ENCODE data around the gene SNX8.

The SNX8 gene

DNA sequence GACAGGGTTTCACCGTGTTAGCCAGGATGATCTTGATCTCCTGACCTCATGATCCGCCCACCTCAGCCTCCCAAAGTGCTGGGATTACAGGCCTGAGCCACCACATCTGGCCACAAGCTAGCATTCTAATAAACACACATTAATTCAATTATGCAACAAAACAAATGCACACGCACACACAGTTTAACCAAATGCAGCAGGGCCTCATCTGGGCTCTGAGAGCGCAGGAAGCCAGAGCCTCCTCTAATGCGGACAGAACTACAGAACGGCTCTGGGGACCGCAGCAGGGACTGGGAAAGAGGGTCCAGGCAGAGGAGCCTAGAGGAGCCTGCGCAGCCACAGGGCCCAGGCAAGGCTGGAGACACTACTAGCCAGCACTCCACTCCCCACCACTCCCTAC is 85.3 kb downstream of the SNX8 start:
- DNase-seq (ENCODE audit: low read depth, low spot score) = no peak
- ChIA-PET POLR2A (no interaction called here), CTCF (interaction anchor here (0.6 to 2.1 kb wide), 2 partner anchors 18 to 19 kb away, joined by 3 to 11 read pairs; no protein-coding TSS in a partner anchor)
- TF ChIP-seq, protein P1, sequence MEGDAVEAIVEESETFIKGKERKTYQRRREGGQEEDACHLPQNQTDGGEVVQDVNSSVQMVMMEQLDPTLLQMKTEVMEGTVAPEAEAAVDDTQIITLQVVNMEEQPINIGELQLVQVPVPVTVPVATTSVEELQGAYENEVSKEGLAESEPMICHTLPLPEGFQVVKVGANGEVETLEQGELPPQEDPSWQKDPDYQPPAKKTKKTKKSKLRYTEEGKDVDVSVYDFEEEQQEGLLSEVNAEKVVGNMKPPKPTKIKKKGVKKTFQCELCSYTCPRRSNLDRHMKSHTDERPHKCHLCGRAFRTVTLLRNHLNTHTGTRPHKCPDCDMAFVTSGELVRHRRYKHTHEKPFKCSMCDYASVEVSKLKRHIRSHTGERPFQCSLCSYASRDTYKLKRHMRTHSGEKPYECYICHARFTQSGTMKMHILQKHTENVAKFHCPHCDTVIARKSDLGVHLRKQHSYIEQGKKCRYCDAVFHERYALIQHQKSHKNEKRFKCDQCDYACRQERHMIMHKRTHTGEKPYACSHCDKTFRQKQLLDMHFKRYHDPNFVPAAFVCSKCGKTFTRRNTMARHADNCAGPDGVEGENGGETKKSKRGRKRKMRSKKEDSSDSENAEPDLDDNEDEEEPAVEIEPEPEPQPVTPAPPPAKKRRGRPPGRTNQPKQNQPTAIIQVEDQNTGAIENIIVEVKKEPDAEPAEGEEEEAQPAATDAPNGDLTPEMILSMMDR (IDR thresholded peaks at IDR 0.05; ENCODE audit: insufficient read depth, low read length, missing control alignments) = no peak
- no peak overlapping the region for H3K4me3 ChIP-seq (ENCODE audit: low read depth, low read length)

DNA sequence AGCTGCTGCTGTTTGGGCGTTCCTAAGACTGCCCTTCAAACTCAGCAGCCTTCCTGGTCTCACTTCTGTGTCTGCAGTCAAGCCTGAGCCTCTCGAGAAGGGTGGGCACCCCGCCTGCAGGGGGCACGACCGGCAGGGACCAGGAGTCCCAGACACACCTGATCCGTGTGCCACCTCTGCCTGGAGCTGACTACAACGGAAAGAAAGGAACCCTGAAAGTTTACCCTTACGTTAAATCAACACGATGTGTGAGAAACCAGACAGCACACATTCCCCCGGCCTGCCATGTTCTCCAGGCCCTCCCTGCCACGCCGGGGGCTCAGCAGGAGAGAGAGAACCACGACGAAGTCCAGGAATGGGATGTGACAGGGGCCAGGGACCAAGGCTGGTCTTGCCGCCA is 86.5 kb downstream of the SNX8 start:
- POLR2A ChIA-PET = no interaction called here
- H3K4me3 ChIP-seq (ENCODE audit: low read depth, low read length) = no peak overlapping the region
- TF ChIP-seq, protein P1 (IDR thresholded peaks at IDR 0.05; ENCODE audit: insufficient read depth, low read length, missing control alignments) = no peak
- CTCF ChIA-PET = interaction anchor here (2.1 kb wide), 1 partner anchor 18 kb away, joined by 11 read pairs; no protein-coding TSS in a partner anchor
- DNase-seq (ENCODE audit: low read depth, low spot score) = no peak

DNA sequence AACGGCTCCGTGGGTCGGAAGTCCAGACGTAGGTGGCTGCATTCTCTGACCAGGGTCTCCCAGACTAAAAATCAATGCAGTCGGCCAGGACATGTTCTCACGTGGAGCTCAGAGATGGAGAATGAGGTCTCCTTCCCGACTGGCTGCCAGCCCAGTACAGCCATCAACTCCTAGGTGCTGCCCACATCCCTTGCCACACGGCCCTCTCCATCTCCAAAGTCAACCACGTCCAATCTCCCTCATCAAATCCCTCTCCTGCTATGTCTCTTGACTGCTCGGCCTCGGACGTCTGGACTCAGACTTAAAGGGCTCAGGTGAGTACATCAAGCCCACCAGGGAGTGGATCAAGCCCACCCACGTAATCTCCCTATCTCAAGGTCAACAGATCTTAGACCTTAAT is 88.4 kb downstream of the SNX8 start:
- no peak overlapping the region for H3K4me3 ChIP-seq (ENCODE audit: low read depth, low read length)
- POLR2A ChIA-PET = no interaction called here
- DNase-seq (ENCODE audit: low read depth, low spot score) = no peak
- TF ChIP-seq, protein P1 (IDR thresholded peaks at IDR 0.05; ENCODE audit: insufficient read depth, low read length, missing control alignments) = no peak
- CTCF ChIA-PET = interaction anchor here (1.2 kb wide), 1 partner anchor 16 kb away, joined by 3 read pairs; no protein-coding TSS in a partner anchor

DNA sequence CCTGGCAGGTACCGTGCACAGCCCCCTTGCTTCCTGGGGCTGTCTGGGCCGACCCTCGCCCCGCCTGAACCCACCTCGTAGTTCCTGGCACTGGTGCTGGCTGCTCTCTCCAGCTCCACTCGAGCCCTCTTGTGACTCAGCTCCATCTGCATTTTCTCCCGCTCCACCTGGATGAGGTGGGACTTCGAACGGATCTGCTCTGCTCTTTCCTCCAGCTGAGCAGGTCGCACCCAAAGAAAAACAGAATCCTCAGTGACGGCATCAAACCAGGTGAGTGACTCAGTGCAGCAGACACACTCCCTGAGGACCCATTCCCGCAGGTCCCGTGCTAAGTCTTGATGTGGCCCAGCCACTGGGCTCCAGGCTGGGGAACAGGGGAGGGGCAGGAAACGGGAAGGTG is 88.9 kb downstream of the SNX8 start:
- POLR2A ChIA-PET = no interaction called here
- CTCF ChIA-PET = interaction anchor here (0.9 to 1.2 kb wide), 2 partner anchors 16 to 17 kb away, joined by 3 read pairs; no protein-coding TSS in a partner anchor
- TF ChIP-seq, protein P1 (IDR thresholded peaks at IDR 0.05; ENCODE audit: insufficient read depth, low read length, missing control alignments) = no peak
- DNase-seq (ENCODE audit: low read depth, low spot score) = no peak
- H3K4me3 ChIP-seq (ENCODE audit: low read depth, low read length) = no peak overlapping the region

DNA sequence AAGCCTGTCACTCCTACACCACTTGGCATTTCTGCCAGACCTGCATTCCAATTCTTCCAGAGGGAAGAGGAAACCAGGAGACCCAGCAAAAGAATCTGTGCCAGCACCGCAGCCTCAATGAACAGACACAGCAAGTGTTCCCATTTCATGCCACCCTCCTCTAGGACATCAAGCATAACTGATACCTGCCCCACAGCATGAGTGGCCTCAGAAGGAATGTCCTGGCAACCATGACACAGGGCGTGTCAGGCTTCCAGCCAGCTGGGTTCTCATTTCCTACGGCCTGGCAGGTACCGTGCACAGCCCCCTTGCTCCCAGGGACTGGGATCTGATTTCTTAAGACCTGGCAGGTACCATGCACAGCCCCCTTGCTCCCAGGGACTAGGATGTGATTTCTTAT is 89.3 kb downstream of the SNX8 start:
- DNase-seq (ENCODE audit: low read depth, low spot score) = no peak
- ChIA-PET POLR2A (no interaction called here), CTCF (interaction anchor here (0.9 kb wide), 1 partner anchor 17 kb away, joined by 3 read pairs; no protein-coding TSS in a partner anchor)
- no peak overlapping the region for H3K4me3 ChIP-seq (ENCODE audit: low read depth, low read length)
- TF ChIP-seq, protein P1 (IDR thresholded peaks at IDR 0.05; ENCODE audit: insufficient read depth, low read length, missing control alignments) = no peak

DNA sequence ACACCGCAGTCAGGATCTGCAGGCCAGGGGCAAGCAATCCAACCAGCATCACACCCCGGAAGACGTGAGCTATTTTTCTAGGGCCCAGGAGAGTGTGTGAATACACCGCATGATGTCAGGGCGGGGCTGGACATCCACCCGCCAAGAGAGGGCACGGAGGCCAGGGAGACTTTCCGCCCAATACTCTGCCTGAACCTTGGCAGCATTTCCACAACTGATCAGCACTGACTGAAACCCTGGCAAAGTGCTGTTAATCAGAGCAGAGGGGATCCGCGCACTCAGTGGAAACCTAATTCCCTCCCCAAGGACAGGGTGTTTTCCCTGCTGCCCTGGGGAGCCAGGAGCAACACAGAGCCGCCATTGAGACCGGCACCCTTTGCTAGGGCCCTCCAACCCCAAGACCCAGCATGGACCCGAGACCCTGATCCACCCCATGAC is 89.7 kb downstream of the SNX8 start:
- no peak overlapping the region for H3K4me3 ChIP-seq (ENCODE audit: low read depth, low read length)
- ChIA-PET CTCF (interaction anchor here (0.9 to 1.7 kb wide), 3 partner anchors 15 to 120 kb away, joined by 3 to 4 read pairs (median 3); no protein-coding TSS in a partner anchor), POLR2A (no interaction called here)
- no peak for DNase-seq (ENCODE audit: low read depth, low spot score)
- TF ChIP-seq, protein P1 (IDR thresholded peaks at IDR 0.05; ENCODE audit: insufficient read depth, low read length, missing control alignments) = no peak
